HepG2 (cell line): ENCODE results near the gene STAMBPL1. TPM values are rescaled to one million over a fixed set of nuclear protein-coding genes. Genes with fewer than 3 reads are reported as not detected.

ENCODE experiments used
- CCDC6 ChIP-seq: sonication (generic); formaldehyde crosslinking; IDR thresholded peaks from 2 replicates; pipeline ENCODE4 v1.8.1; 2022; ENCODE audit warnings: mild to moderate bottlenecking, missing genetic modification reagents, moderate library complexity
- HNRNPK ChIP-seq: fragments of 200-400 bp; formaldehyde crosslinking; IDR thresholded peaks from 2 replicates; pipeline ENCODE4 v1.6.1; 2018; ENCODE audit warnings: low read length, low read depth, moderate library complexity, mild to moderate bottlenecking; ENCODE audit not compliant: poor library complexity, severe bottlenecking
- MLLT10 ChIP-seq: sonication (generic); formaldehyde crosslinking; IDR thresholded peaks from 2 replicates; pipeline ENCODE4 v1.4.0; 2020; ENCODE audit warnings: missing genetic modification reagents
- NFIB ChIP-seq: sonication (generic); formaldehyde crosslinking; IDR thresholded peaks from 2 replicates; pipeline ENCODE4 v1.9.0; 2021; ENCODE audit warnings: missing genetic modification reagents, mild to moderate bottlenecking, borderline replicate concordance
- NFKB2 ChIP-seq: sonication (generic); formaldehyde crosslinking; IDR thresholded peaks from 2 replicates; pipeline ENCODE4 v1.4.0; 2020; ENCODE audit warnings: missing genetic modification reagents, borderline replicate concordance
- NPAS2 ChIP-seq: sonication (generic); formaldehyde crosslinking; IDR thresholded peaks from 2 replicates; pipeline ENCODE4 v1.8.0; 2022; ENCODE audit warnings: mild to moderate bottlenecking, missing genetic modification reagents, borderline replicate concordance
- NR2F1 ChIP-seq, 2 experiments: fragments of 450-650 bp in 1 of 2; formaldehyde crosslinking in 1 of 2; IDR thresholded peaks; 2 replicates each; pipeline versions ENCODE4 v1.5.0 to v1.6.1; 2016 to 2020; ENCODE audit warnings: mild to moderate bottlenecking in 1 of 2, missing compliant biosample characterization in 1 of 2, missing genetic modification reagents in 1 of 2, moderate library complexity in 1 of 2
- PAX8 ChIP-seq: sonication (generic); formaldehyde crosslinking; IDR thresholded peaks from 2 replicates; pipeline ENCODE4 v1.8.0; 2022; ENCODE audit warnings: mild to moderate bottlenecking, missing genetic modification reagents, borderline replicate concordance
- RBAK ChIP-seq: sonication (generic); formaldehyde crosslinking; IDR thresholded peaks from 2 replicates; pipeline ENCODE4 v1.5.1; 2020; ENCODE audit warnings: mild to moderate bottlenecking, missing genetic modification reagents
- RBFOX2 ChIP-seq: fragments of 200-400 bp; formaldehyde crosslinking; IDR thresholded peaks from 2 replicates; pipeline ENCODE4 v1.6.1; 2017; ENCODE audit warnings: low read depth, mild to moderate bottlenecking, low read length
- RFXANK ChIP-seq: IDR thresholded peaks from 2 replicates; pipeline ENCODE4 v1.6.1; 2016
- SPEN ChIP-seq: sonication (generic); formaldehyde crosslinking; IDR thresholded peaks from 2 replicates; pipeline ENCODE4 v1.5.1; 2020; ENCODE audit warnings: low read depth, mild to moderate bottlenecking, missing genetic modification reagents
- TBX2 ChIP-seq: sonication (generic); formaldehyde crosslinking; IDR thresholded peaks from 2 replicates; pipeline ENCODE4 v1.5.0; 2020; ENCODE audit warnings: missing genetic modification reagents, mild to moderate bottlenecking, borderline replicate concordance
- TCF12 ChIP-seq, 2 experiments: fragments of 450-650 bp in 1 of 2; sonication (generic) in 1 of 2; formaldehyde crosslinking in 1 of 2; IDR thresholded peaks; 2 replicates each; pipeline versions ENCODE4 v1.6.1 to v1.8.0; 2017 to 2022; ENCODE audit warnings: antibody characterized with exemption in 1 of 2, mild to moderate bottlenecking in 1 of 2, missing genetic modification reagents in 1 of 2, moderate library complexity in 1 of 2
- TFDP2 ChIP-seq: sonication (generic); formaldehyde crosslinking; IDR thresholded peaks from 2 replicates; pipeline ENCODE4 v1.4.0; 2020; ENCODE audit warnings: missing genetic modification reagents
- ZBTB38 ChIP-seq: sonication (generic); formaldehyde crosslinking; IDR thresholded peaks from 2 replicates; pipeline ENCODE4 v1.5.1; 2020; ENCODE audit warnings: mild to moderate bottlenecking, missing genetic modification reagents
- ZIK1 ChIP-seq: sonication (generic); formaldehyde crosslinking; IDR thresholded peaks from 2 replicates; pipeline ENCODE4 v1.5.0; 2020; ENCODE audit warnings: mild to moderate bottlenecking, low read depth, missing genetic modification reagents, borderline replicate concordance
- ZNF101 ChIP-seq: sonication (generic); formaldehyde crosslinking; IDR thresholded peaks from 2 replicates; pipeline ENCODE4 v1.4.0; 2020; ENCODE audit warnings: mild to moderate bottlenecking, low read depth, missing genetic modification reagents, borderline replicate concordance
- ZNF660 ChIP-seq: sonication (generic); formaldehyde crosslinking; IDR thresholded peaks from 2 replicates; pipeline ENCODE4 v1.5.1; 2020; ENCODE audit warnings: mild to moderate bottlenecking, low read depth, missing genetic modification reagents, borderline replicate concordance
- ZNF746 ChIP-seq: sonication (generic); formaldehyde crosslinking; IDR thresholded peaks from 2 replicates; pipeline ENCODE4 v1.8.0; 2022; ENCODE audit warnings: mild to moderate bottlenecking, missing genetic modification reagents
- ZNF83 ChIP-seq: sonication (generic); formaldehyde crosslinking; IDR thresholded peaks from 2 replicates; pipeline ENCODE4 v1.4.0; 2020; ENCODE audit warnings: missing genetic modification reagents, mild to moderate bottlenecking, borderline replicate concordance
- polyA plus RNA-seq, 8 experiments: library from polyadenylated mRNA; depleted of rRNA in 3 of 8; stranded (reverse) in 7 of 8; unstranded in 1 of 8; fragments of >200 nt; fragmentation: Illumina TruSeq in 4 of 8; extraction: Trizol in 4 of 8; gene quantifications; 2 replicates each; pipeline versions ENCODE4 v1.2.1 to v1.2.3, GENCODE V29; 2011 to 2016; ENCODE audit warnings: low read depth in 4 of 8, missing spikeins in 1 of 8, mixed read lengths in 1 of 8; ENCODE audit not compliant: insufficient read depth in 1 of 8
- total RNA-seq, 5 experiments: library from RNA; depleted of rRNA; stranded (reverse); fragments of >200 nt; fragmentation: Illumina TruSeq; extraction: Trizol; gene quantifications; 2 replicates each; pipeline ENCODE4 v1.2.3, GENCODE V29; 2016; ENCODE audit warnings: low read depth in 1 of 5
- TF ChIP-seq, protein P1 (sequence below): sonication (generic); formaldehyde crosslinking; IDR thresholded peaks from 2 replicates; pipeline ENCODE4 v1.8.0; 2022; ENCODE audit warnings: mild to moderate bottlenecking, missing genetic modification reagents, borderline replicate concordance
- TF ChIP-seq, protein P2 (sequence below), 2 experiments: fragments of 450-650 bp in 1 of 2; sonication (generic) in 1 of 2; formaldehyde crosslinking; IDR thresholded peaks; 2 replicates each; pipeline versions ENCODE4 v1.5.0 to v1.8.0; 2020 to 2022; ENCODE audit warnings: mild to moderate bottlenecking in 1 of 2, missing genetic modification reagents in 1 of 2
- TF ChIP-seq, protein P3 (sequence below): sonication (generic); formaldehyde crosslinking; IDR thresholded peaks from 2 replicates; pipeline ENCODE4 v1.8.0; 2022; ENCODE audit warnings: missing genetic modification reagents, mild to moderate bottlenecking, borderline replicate concordance

Gene STAMBPL1
- total and polyA plus RNA-seq, 2 of the 13 experiments (the other 11 are each of a cell fraction or from before 2014, with no cell fraction given): 1.4 to 1.5 TPM

- TF ChIP-seq CCDC6 (CRISPR knock-in tag) (peak; percentile 67; the same call in 1 of the 2 replicates), TBX2 (CRISPR knock-in tag) (no peak; the same call in 1 of the 2 replicates), ZIK1 (CRISPR knock-in tag) (no peak), NR2F1 (CRISPR knock-in tag; IDR thresholded peaks at IDR 0.05) (no peak), NFKB2 (peak; percentile 63; the same call in 1 of the 2 replicates), ZNF660 (CRISPR knock-in tag) (no peak), RFXANK (no peak), ZBTB38 (CRISPR knock-in tag) (peak; percentile 73; the same call in 1 of the 2 replicates), TCF12 (IDR thresholded peaks at IDR 0.05) (no peak), TCF12 (CRISPR knock-in tag; IDR thresholded peaks at IDR 0.05) (0 out of 2 replicates have a peak, but pooled peaks have one; percentile 33), PAX8 (CRISPR knock-in tag) (no peak), NFIB (CRISPR knock-in tag) (no peak), NPAS2 (CRISPR knock-in tag) (no peak), HNRNPK (no peak), RBAK (CRISPR knock-in tag) (no peak), ZNF746 (peak; percentile 20; the same call in 1 of the 2 replicates), RBFOX2 (peak; percentile 94), ZNF83 (CRISPR knock-in tag) (no peak), SPEN (CRISPR knock-in tag) (peak; percentile 63), TFDP2 (CRISPR knock-in tag) (peak; percentile 70), ZNF101 (no peak), MLLT10 (CRISPR knock-in tag) (no peak)
- TF ChIP-seq, protein P1, sequence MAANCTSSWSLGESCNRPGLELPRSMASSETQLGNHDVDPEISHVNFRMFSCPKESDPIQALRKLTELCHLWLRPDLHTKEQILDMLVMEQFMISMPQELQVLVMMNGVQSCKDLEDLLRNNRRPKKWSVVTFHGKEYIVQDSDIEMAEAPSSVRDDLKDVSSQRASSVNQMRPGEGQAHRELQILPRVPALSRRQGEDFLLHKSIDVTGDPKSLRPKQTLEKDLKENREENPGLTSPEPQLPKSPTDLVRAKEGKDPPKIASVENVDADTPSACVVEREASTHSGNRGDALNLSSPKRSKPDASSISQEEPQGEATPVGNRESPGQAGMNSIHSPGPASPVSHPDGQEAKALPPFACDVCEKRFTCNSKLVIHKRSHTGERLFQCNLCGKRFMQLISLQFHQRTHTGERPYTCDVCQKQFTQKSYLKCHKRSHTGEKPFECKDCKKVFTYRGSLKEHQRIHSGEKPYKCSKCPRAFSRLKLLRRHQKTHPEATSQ (CRISPR knock-in tag): 0 out of 2 replicates have a peak, but pooled peaks have one; percentile 27
- TF ChIP-seq, protein P2, sequence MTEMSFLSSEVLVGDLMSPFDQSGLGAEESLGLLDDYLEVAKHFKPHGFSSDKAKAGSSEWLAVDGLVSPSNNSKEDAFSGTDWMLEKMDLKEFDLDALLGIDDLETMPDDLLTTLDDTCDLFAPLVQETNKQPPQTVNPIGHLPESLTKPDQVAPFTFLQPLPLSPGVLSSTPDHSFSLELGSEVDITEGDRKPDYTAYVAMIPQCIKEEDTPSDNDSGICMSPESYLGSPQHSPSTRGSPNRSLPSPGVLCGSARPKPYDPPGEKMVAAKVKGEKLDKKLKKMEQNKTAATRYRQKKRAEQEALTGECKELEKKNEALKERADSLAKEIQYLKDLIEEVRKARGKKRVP (CRISPR knock-in tag; IDR thresholded peaks at IDR 0.05): peak in 1 of 2 experiments; percentile 42; a peak in 1 of 4 replicates
- TF ChIP-seq, protein P3, sequence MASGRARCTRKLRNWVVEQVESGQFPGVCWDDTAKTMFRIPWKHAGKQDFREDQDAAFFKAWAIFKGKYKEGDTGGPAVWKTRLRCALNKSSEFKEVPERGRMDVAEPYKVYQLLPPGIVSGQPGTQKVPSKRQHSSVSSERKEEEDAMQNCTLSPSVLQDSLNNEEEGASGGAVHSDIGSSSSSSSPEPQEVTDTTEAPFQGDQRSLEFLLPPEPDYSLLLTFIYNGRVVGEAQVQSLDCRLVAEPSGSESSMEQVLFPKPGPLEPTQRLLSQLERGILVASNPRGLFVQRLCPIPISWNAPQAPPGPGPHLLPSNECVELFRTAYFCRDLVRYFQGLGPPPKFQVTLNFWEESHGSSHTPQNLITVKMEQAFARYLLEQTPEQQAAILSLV: peak; percentile 68; the same call in 1 of the 2 replicates
Measured at GRCh38 chr10:88880282-88881076, 434 bp downstream of the STAMBPL1 start (continued).
